Motor neuron (in vitro differentiated cells): ENCODE results near the gene TREH. TPM values are rescaled to one million over a fixed set of nuclear protein-coding genes. Genes with fewer than 3 reads are reported as not detected.
"Not testable (repeated sequence)": the region's sequence is repeated elsewhere in the genome, so short reads cannot be mapped to it uniquely, and the experiment has no call there.

Source experiments
- ATAC-seq, 8 experiments: fragments of 200-7000 bp; cut with Tn5 transposase; replicated peaks in 6 of 8; 2 replicates each; pipeline ENCODE4 v1.8.0; 2021; ENCODE audit warnings: mild to moderate bottlenecking in 8 of 8, moderate library complexity in 8 of 8
- H3K27ac ChIP-seq, 2 donors: fragments of 250-450 bp; sonication (Bioruptor Pico); 2 replicates each; pipeline ENCODE4 v1.9.0; 2021; ENCODE audit warnings: antibody characterized with exemption in 2 of 2, mild to moderate bottlenecking in 2 of 2, moderate library complexity in 1 of 2
- H3K4me1 ChIP-seq, 2 donors: fragments of 250-450 bp; sonication (Bioruptor Pico); replicated peaks in 1 of 2; 2 replicates each; pipeline ENCODE4 v1.6.1; 2021; ENCODE audit warnings: antibody characterized with exemption in 2 of 2, mild to moderate bottlenecking in 2 of 2, moderate library complexity in 1 of 2
- H3K4me3 ChIP-seq, 5 donors: fragments of 250-450 bp; sonication (Bioruptor Pico); 2 replicates each; pipeline ENCODE4 v1.9.0; 2021; ENCODE audit warnings: antibody characterized with exemption in 5 of 5, mild to moderate bottlenecking in 5 of 5, moderate library complexity in 4 of 5
- WGBS, 10 experiments: fragments of 450-650 bp; shearing (Covaris generic); methylation state at CpG; one replicate each; pipeline ENCODE4 v1.0.0; 2022; 5-methylcytosine and 5-hydroxymethylcytosine counted together
- in situ Hi-C, 9 experiments: fragments of 400-800 bp; cut with MboI; loops; one replicate each; pipeline ENCODE4 v1.15.0; 2021; ENCODE audit warnings: low sequenced_read_pairs in 9 of 9, low pct_unique_long_range_greater_than_20kb in 2 of 9; ENCODE audit not compliant: unreplicated experiment in 9 of 9
- total RNA-seq, 8 experiments: library from RNA; unstranded; fragments of 300-600 nt; gene quantifications; 2 replicates each; pipeline versions ENCODE4 v1.2.3 to v1.2.4, GENCODE V29; 2022

The TREH gene
- total RNA-seq, 8 experiments from 2014 or later = 0.31 to 2.4 (median 0.44) TPM

GRCh38 chr11:118615976-118616371 is 63.5 kb downstream of the TREH start:
- 50 to 57% methylated on average over 2 to 3 of the region's 5 CpGs; no CpG with 5 or more reads in 8 of the 10 experiments for WGBS, 10 experiments
- Histone ChIP-seq H3K27ac (peak overlapping the region in 1 of 2 donors; percentile 68), H3K4me3 (no peak overlapping the region), H3K4me1 (peaks cover 55 to 63% of the 10 kb centered on the region in 2 donors)
- in situ Hi-C loops = no loop called here
- ATAC-seq = peak in 3 of 8 experiments; percentile 2 to 9 (median 8)

GRCh38 chr11:118615282-118615975 is 64.0 kb downstream of the TREH start:
- in situ Hi-C loops = no loop called here
- peaks cover 49 to 62% of the 10 kb centered on the region in 2 donors for H3K4me1 ChIP-seq
- H3K4me3 ChIP-seq = no peak overlapping the region
- WGBS, 10 experiments = 20 to 93% (median 80%) methylated on average over 1 to 5 of the region's 6 CpGs; no CpG with 5 or more reads in 1 of the 10 experiments
- peak in 3 of 8 experiments; percentile 2 to 24 (median 5) for ATAC-seq
- H3K27ac ChIP-seq = peak overlapping the region in 1 of 2 donors; percentile 68

GRCh38 chr11:118614511-118614910 is 64.9 kb downstream of the TREH start:
- in situ Hi-C loops = no loop called here
- WGBS, 10 experiments = 82 to 100% (median 86%) methylated on average over 1 to 3 of the region's 7 CpGs; no CpG with 5 or more reads in 7 of the 10 experiments
- Histone ChIP-seq H3K4me1 (peaks cover 46 to 62% of the 10 kb centered on the region in 2 donors), H3K4me3 (no peak overlapping the region), H3K27ac (no peak overlapping the region)
- no peak for ATAC-seq

GRCh38 chr11:118612378-118612777 is 67.1 kb downstream of the TREH start:
- H3K27ac ChIP-seq = no peak overlapping the region
- ATAC-seq = peak in 2 of 8 experiments; percentile 1
- 0 to 92% (median 85%) methylated on average over 1 to 4 of the region's 7 CpGs; no CpG with 5 or more reads in 3 of the 10 experiments for WGBS, 10 experiments
- no peak overlapping the region for H3K4me3 ChIP-seq
- in situ Hi-C loops = no loop called here
- H3K4me1 ChIP-seq = peaks cover 36 to 55% of the 10 kb centered on the region in 2 donors

- H3K27ac ChIP-seq, ATAC-seq, H3K4me3 ChIP-seq, in situ Hi-C loops: not testable (repeated sequence)
- H3K4me1 ChIP-seq = peaks cover 33 to 57% of the 10 kb centered on the region in 2 donors
- 29 to 100% (median 93%) methylated on average over 1 to 17 of the region's 19 CpGs; no CpG with 5 or more reads in 2 of the 10 experiments for WGBS, 10 experiments
Measured at GRCh38 chr11:118611433-118611795, 68.0 kb downstream of the TREH start.

- in situ Hi-C loops = no loop called here
- ATAC-seq = peak; percentile 4 to 50 (median 17)
- 0 to 100% (median 39%) methylated on average over 1 to 3 of the region's 54 CpGs; no CpG with 5 or more reads in 3 of the 10 experiments for WGBS, 10 experiments
- Histone ChIP-seq H3K27ac (no peak overlapping the region), H3K4me1 (peaks cover 28 to 57% of the 10 kb centered on the region in 2 donors), H3K4me3 (peak overlapping the region in 2 of 5 donors; percentile 9 to 13)
Measured at GRCh38 chr11:118610773-118611432, 68.5 kb downstream of the TREH start.

- Histone ChIP-seq H3K27ac (no peak overlapping the region), H3K4me1 (peaks cover 28 to 57% of the 10 kb centered on the region in 2 donors), H3K4me3 (no peak overlapping the region)
- in situ Hi-C loops = no loop called here
- ATAC-seq = no peak
- WGBS, 10 experiments = 0 to 41% (median 20%) methylated on average over 1 to 10 of the region's 42 CpGs; no CpG with 5 or more reads in 6 of the 10 experiments
Measured at GRCh38 chr11:118610225-118610772, 69.2 kb downstream of the TREH start.

- ATAC-seq = peak; percentile 7 to 20 (median 10)
- H3K27ac ChIP-seq = no peak overlapping the region
- in situ Hi-C loops = no loop called here
Measured at GRCh38 chr11:118609380-118610224, 69.8 kb downstream of the TREH start.

GRCh38 chr11:118608360-118609227 is 70.9 kb downstream of the TREH start:
- WGBS, 10 experiments = 0 to 60% (median 7%) methylated on average over 2 to 6 of the region's 69 CpGs; no CpG with 5 or more reads in 7 of the 10 experiments
- H3K4me3 ChIP-seq = peak overlapping the region; percentile 9 to 31 (median 26)
- ATAC-seq = peak; percentile 40 to 83 (median 74)
- in situ Hi-C loops = no loop called here
- no peak overlapping the region for H3K27ac ChIP-seq
- peaks cover 29 to 57% of the 10 kb centered on the region in 2 donors for H3K4me1 ChIP-seq

More at GRCh38 chr11:118609380-118610224, 69.8 kb downstream of the TREH start:
- 0% methylated on average over 1 to 5 of the region's 57 CpGs; no CpG with 5 or more reads in 8 of the 10 experiments for WGBS, 10 experiments
- H3K4me1 ChIP-seq = peaks cover 29 to 57% of the 10 kb centered on the region in 2 donors
- no peak overlapping the region for H3K4me3 ChIP-seq

- WGBS, 10 experiments = 0 to 20% methylated on average over 1 to 3 of the region's 72 CpGs; no CpG with 5 or more reads in 8 of the 10 experiments
- no peak within 1 kb of the TSS for H3K27ac ChIP-seq
- ATAC-seq = peak; percentile 5 to 62 (median 29)
- in situ Hi-C loops = no loop called here
- H3K4me3 ChIP-seq = peak within 1 kb of the TSS; percentile 9 to 31 (median 26)
- peaks cover 29 to 57% of the 10 kb centered on the region in 2 donors for H3K4me1 ChIP-seq
Measured at GRCh38 chr11:118607401-118608359, 71.8 kb downstream of the TREH start, which contains the start of gene PHLDB1. Gene PHLDB1, plus strand, starts transcription at chr11:118607615. Its CDS starts 6,222 bp downstream, at chr11:118613837.
